HepG2 (cell line): ENCODE data around the gene LXN. TPM values are rescaled to one million over a fixed set of nuclear protein-coding genes. Genes with fewer than 3 reads are reported as not detected.

Experiments used
- ARNTL ChIP-seq: sonication (generic); formaldehyde crosslinking; IDR thresholded peaks from 2 replicates; pipeline ENCODE4 v1.4.0; 2020; ENCODE audit warnings: mild to moderate bottlenecking, missing genetic modification reagents
- CBX1 ChIP-seq: IDR thresholded peaks from one replicate; pipeline ENCODE4 v1.6.1; 2016; ENCODE audit warnings: antibody characterized with exemption, low read depth
- GABPA ChIP-seq, 2 experiments: IDR thresholded peaks; 2 replicates each; pipeline ENCODE4 v1.6.1; 2011 to 2016; ENCODE audit warnings: low read depth in 2 of 2, low read length in 1 of 2, missing biosample characterization in 1 of 2, missing genetic modification characterization in 1 of 2
- GTF3A ChIP-seq: sonication (generic); formaldehyde crosslinking; conservative IDR thresholded peaks from 2 replicates; pipeline ENCODE4 v1.4.0; 2020; ENCODE audit warnings: mild to moderate bottlenecking, missing genetic modification reagents
- IRF2 ChIP-seq: IDR thresholded peaks from 2 replicates; pipeline ENCODE4 v1.6.1; 2018; ENCODE audit warnings: missing genetic modification reagents, missing compliant biosample characterization
- ZNF329 ChIP-seq: sonication (generic); formaldehyde crosslinking; IDR thresholded peaks from 2 replicates; pipeline ENCODE4 v1.9.0; 2021; ENCODE audit warnings: low read depth, mild to moderate bottlenecking, missing genetic modification reagents
- ZNF607 ChIP-seq: sonication (generic); formaldehyde crosslinking; IDR thresholded peaks from 2 replicates; pipeline ENCODE4 v1.5.1; 2020; ENCODE audit warnings: missing genetic modification reagents, mild to moderate bottlenecking, borderline replicate concordance
- ZNF660 ChIP-seq: sonication (generic); formaldehyde crosslinking; IDR thresholded peaks from 2 replicates; pipeline ENCODE4 v1.5.1; 2020; ENCODE audit warnings: mild to moderate bottlenecking, low read depth, missing genetic modification reagents, borderline replicate concordance
- polyA plus RNA-seq, 8 experiments: library from polyadenylated mRNA; depleted of rRNA in 3 of 8; stranded (reverse) in 7 of 8; unstranded in 1 of 8; fragments of >200 nt; fragmentation: Illumina TruSeq in 4 of 8; extraction: Trizol in 4 of 8; gene quantifications; 2 replicates each; pipeline versions ENCODE4 v1.2.1 to v1.2.3, GENCODE V29; 2011 to 2016; ENCODE audit warnings: low read depth in 4 of 8, missing spikeins in 1 of 8, mixed read lengths in 1 of 8; ENCODE audit not compliant: insufficient read depth in 1 of 8
- total RNA-seq, 5 experiments: library from RNA; depleted of rRNA; stranded (reverse); fragments of >200 nt; fragmentation: Illumina TruSeq; extraction: Trizol; gene quantifications; 2 replicates each; pipeline ENCODE4 v1.2.3, GENCODE V29; 2016; ENCODE audit warnings: low read depth in 1 of 5
- TF ChIP-seq, protein P1 (sequence below): IDR thresholded peaks from 2 replicates; pipeline ENCODE4 v1.6.1; 2016
- TF ChIP-seq, protein P2 (sequence below): sonication (generic); formaldehyde crosslinking; IDR thresholded peaks from 2 replicates; pipeline ENCODE4 v1.4.0; 2020; ENCODE audit warnings: missing genetic modification reagents
- TF ChIP-seq, protein P3 (sequence below): sonication (generic); formaldehyde crosslinking; conservative IDR thresholded peaks from 2 replicates; pipeline ENCODE4 v1.8.0; 2022; ENCODE audit warnings: missing genetic modification reagents
- TF ChIP-seq, protein P4 (sequence below): sonication (generic); formaldehyde crosslinking; IDR thresholded peaks from 2 replicates; pipeline ENCODE4 v1.5.1; 2020; ENCODE audit warnings: missing genetic modification reagents, mild to moderate bottlenecking, borderline replicate concordance
- TF ChIP-seq, protein P5 (sequence below), 2 experiments: sonication (generic) in 1 of 2; formaldehyde crosslinking in 1 of 2; IDR thresholded peaks; 2 replicates each; pipeline versions ENCODE4 v1.4.0 to v1.6.1; 2016 to 2020; ENCODE audit warnings: borderline replicate concordance in 1 of 2, low read depth in 1 of 2, mild to moderate bottlenecking in 1 of 2, missing genetic modification reagents in 1 of 2
- TF ChIP-seq, protein P6 (sequence below), 2 experiments: IDR thresholded peaks; 2 replicates each; pipeline ENCODE4 v1.6.1; 2011 to 2012; ENCODE audit warnings: low read length in 2 of 2, borderline replicate concordance in 1 of 2, low read depth in 1 of 2, mild to moderate bottlenecking in 1 of 2, moderate library complexity in 1 of 2

The LXN gene
- total and polyA plus RNA-seq, 2 of the 13 experiments (the other 11 are each of a cell fraction or from before 2014, with no cell fraction given), result not detected

DNA sequence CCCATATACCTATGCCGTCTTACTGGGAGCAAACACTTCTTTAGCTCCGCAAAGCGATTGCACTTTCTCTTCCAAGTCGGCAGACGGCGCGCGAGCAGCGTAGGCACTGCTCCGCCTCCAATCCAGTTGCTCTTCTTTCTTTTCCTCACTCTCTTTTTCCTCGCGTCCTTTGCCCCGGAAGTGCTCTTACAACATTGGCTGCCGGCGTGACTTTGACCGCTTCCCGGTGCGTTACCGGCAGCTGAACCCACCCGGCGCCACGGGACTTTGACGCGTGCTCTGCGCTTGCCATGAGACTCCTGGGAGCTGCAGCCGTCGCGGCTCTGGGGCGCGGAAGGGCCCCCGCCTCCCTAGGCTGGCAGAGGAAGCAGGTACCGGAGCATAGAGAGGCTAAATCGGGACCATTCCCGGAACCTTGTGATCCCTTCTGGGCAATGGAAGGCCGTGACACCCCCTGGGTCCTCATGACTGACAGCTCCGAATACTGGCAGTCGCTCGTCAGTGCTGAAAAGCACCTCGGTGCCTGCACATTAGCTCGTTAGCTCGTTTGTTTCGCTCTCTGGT lies 28.0 kb downstream of the LXN start, which contains the start of gene GFM1 (continued):
- TF ChIP-seq, protein P1, sequence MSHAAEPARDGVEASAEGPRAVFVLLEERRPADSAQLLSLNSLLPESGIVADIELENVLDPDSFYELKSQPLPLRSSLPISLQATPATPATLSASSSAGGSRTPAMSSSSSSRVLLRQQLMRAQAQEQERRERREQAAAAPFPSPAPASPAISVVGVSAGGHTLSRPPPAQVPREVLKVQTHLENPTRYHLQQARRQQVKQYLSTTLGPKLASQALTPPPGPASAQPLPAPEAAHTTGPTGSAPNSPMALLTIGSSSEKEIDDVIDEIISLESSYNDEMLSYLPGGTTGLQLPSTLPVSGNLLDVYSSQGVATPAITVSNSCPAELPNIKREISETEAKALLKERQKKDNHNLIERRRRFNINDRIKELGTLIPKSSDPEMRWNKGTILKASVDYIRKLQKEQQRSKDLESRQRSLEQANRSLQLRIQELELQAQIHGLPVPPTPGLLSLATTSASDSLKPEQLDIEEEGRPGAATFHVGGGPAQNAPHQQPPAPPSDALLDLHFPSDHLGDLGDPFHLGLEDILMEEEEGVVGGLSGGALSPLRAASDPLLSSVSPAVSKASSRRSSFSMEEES (CRISPR knock-in tag), result peak; percentile 82
- TF ChIP-seq, protein P2, sequence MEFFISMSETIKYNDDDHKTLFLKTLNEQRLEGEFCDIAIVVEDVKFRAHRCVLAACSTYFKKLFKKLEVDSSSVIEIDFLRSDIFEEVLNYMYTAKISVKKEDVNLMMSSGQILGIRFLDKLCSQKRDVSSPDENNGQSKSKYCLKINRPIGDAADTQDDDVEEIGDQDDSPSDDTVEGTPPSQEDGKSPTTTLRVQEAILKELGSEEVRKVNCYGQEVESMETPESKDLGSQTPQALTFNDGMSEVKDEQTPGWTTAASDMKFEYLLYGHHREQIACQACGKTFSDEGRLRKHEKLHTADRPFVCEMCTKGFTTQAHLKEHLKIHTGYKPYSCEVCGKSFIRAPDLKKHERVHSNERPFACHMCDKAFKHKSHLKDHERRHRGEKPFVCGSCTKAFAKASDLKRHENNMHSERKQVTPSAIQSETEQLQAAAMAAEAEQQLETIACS (CRISPR knock-in tag), result no peak
- no peak for TF ChIP-seq ZNF329
- peak; percentile 82 for TF ChIP-seq ARNTL (CRISPR knock-in tag)
- TF ChIP-seq GABPA (IDR thresholded peaks at IDR 0.05; ENCODE audit: low read depth, low read length), result peak; percentile 87
- TF ChIP-seq GABPA (CRISPR knock-in tag; IDR thresholded peaks at IDR 0.05; ENCODE audit: low read depth), result peak; percentile 99
- peak; percentile 96 for TF ChIP-seq CBX1
- TF ChIP-seq ZNF660 (CRISPR knock-in tag), result no peak
- TF ChIP-seq, protein P3, sequence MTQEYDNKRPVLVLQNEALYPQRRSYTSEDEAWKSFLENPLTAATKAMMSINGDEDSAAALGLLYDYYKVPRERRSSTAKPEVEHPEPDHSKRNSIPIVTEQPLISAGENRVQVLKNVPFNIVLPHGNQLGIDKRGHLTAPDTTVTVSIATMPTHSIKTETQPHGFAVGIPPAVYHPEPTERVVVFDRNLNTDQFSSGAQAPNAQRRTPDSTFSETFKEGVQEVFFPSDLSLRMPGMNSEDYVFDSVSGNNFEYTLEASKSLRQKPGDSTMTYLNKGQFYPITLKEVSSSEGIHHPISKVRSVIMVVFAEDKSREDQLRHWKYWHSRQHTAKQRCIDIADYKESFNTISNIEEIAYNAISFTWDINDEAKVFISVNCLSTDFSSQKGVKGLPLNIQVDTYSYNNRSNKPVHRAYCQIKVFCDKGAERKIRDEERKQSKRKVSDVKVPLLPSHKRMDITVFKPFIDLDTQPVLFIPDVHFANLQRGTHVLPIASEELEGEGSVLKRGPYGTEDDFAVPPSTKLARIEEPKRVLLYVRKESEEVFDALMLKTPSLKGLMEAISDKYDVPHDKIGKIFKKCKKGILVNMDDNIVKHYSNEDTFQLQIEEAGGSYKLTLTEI (CRISPR knock-in tag), result no peak
- peak; percentile 98 for TF ChIP-seq IRF2
- peak; percentile 85; the same call in 1 of the 2 replicates for TF ChIP-seq GTF3A (CRISPR knock-in tag)
- TF ChIP-seq, protein P4, sequence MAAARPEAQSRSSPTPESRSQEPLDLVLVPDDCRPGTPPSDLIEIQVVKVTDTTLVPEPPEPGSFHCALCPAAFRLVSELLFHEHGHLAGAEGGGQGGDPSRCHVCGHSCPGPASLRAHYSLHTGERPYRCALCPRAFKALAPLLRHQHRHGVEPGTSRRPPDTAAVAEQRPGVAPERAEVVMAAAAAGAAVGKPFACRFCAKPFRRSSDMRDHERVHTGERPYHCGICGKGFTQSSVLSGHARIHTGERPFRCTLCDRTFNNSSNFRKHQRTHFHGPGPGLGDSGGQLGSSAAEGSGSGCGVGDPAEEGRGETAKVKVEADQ (CRISPR knock-in tag), result peak; percentile 88
- TF ChIP-seq ZNF607 (CRISPR knock-in tag), result peak; percentile 83
- TF ChIP-seq, protein P5, sequence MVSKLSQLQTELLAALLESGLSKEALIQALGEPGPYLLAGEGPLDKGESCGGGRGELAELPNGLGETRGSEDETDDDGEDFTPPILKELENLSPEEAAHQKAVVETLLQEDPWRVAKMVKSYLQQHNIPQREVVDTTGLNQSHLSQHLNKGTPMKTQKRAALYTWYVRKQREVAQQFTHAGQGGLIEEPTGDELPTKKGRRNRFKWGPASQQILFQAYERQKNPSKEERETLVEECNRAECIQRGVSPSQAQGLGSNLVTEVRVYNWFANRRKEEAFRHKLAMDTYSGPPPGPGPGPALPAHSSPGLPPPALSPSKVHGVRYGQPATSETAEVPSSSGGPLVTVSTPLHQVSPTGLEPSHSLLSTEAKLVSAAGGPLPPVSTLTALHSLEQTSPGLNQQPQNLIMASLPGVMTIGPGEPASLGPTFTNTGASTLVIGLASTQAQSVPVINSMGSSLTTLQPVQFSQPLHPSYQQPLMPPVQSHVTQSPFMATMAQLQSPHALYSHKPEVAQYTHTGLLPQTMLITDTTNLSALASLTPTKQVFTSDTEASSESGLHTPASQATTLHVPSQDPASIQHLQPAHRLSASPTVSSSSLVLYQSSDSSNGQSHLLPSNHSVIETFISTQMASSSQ (IDR thresholded peaks at IDR 0.05; ENCODE audit: low read depth), result peak; percentile 45; the same call in 1 of the 2 replicates
- TF ChIP-seq, protein P5 (CRISPR knock-in tag; IDR thresholded peaks at IDR 0.05; ENCODE audit: borderline replicate concordance), result peak; percentile 71; the same call in 1 of the 2 replicates
- TF ChIP-seq, protein P6, sequence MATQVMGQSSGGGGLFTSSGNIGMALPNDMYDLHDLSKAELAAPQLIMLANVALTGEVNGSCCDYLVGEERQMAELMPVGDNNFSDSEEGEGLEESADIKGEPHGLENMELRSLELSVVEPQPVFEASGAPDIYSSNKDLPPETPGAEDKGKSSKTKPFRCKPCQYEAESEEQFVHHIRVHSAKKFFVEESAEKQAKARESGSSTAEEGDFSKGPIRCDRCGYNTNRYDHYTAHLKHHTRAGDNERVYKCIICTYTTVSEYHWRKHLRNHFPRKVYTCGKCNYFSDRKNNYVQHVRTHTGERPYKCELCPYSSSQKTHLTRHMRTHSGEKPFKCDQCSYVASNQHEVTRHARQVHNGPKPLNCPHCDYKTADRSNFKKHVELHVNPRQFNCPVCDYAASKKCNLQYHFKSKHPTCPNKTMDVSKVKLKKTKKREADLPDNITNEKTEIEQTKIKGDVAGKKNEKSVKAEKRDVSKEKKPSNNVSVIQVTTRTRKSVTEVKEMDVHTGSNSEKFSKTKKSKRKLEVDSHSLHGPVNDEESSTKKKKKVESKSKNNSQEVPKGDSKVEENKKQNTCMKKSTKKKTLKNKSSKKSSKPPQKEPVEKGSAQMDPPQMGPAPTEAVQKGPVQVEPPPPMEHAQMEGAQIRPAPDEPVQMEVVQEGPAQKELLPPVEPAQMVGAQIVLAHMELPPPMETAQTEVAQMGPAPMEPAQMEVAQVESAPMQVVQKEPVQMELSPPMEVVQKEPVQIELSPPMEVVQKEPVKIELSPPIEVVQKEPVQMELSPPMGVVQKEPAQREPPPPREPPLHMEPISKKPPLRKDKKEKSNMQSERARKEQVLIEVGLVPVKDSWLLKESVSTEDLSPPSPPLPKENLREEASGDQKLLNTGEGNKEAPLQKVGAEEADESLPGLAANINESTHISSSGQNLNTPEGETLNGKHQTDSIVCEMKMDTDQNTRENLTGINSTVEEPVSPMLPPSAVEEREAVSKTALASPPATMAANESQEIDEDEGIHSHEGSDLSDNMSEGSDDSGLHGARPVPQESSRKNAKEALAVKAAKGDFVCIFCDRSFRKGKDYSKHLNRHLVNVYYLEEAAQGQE (IDR thresholded peaks at IDR 0.05; ENCODE audit: borderline replicate concordance in 1 of 2, low read depth in 1 of 2, low read length in 2 of 2), result peak in 1 of 2 experiments; percentile 53; a peak in 2 of 4 replicates
